ENCODE data around the gene MPND.

The MPND gene

GRCh38 chr19:4343370-4344307 lies at the start of gene MPND:
TSS of gene MPND (plus strand) at chr19:4343562. CDS start at chr19:4343594, 32 bp downstream.
- peak; percentile 82 to 91 (median 87) for DNase-seq (ENCODE audit: low read depth in 2 of 3, low spot score in 2 of 3)

GRCh38 chr19:4294389-4294788 lies 49.0 kb upstream of the MPND start:
- DNase-seq (ENCODE audit: low read depth in 2 of 3, low spot score in 2 of 3) = no peak

- DNase-seq (ENCODE audit: low read depth in 2 of 3, low spot score in 2 of 3) = no peak
Measured at GRCh38 chr19:4295972-4296771, 47.2 kb upstream of the MPND start.

GRCh38 chr19:4297901-4298809 lies 45.2 kb upstream of the MPND start:
- no peak for DNase-seq (ENCODE audit: low read depth in 2 of 3, low spot score in 2 of 3)

GRCh38 chr19:4298810-4299550 lies 44.4 kb upstream of the MPND start:
- DNase-seq (ENCODE audit: low read depth in 2 of 3, low spot score in 2 of 3) = no peak

- DNase-seq (ENCODE audit: low read depth in 2 of 3, low spot score in 2 of 3) = no peak
Measured at GRCh38 chr19:4300589-4300988, 42.8 kb upstream of the MPND start.

- DNase-seq (ENCODE audit: low read depth in 2 of 3, low spot score in 2 of 3) = no peak
Measured at GRCh38 chr19:4301590-4302242, 41.6 kb upstream of the MPND start.

- DNase-seq (ENCODE audit: low read depth in 2 of 3, low spot score in 2 of 3) = no peak
Measured at GRCh38 chr19:4302243-4302640, 41.1 kb upstream of the MPND start, which contains the start of gene TMIGD2. TSS of gene TMIGD2 (minus strand) at chr19:4302389. CDS start at chr19:4302385, 4 bp downstream.

- DNase-seq (ENCODE audit: low read depth in 2 of 3, low spot score in 2 of 3) = no peak
Measured at GRCh38 chr19:4303819-4304537, 39.4 kb upstream of the MPND start.

GRCh38 chr19:4304538-4305256 lies 38.7 kb upstream of the MPND start, which contains the start of gene FSD1:
TSS of gene FSD1 (plus strand) at chr19:4304598. CDS start at chr19:4304747, 149 bp downstream.
- DNase-seq (ENCODE audit: low read depth in 2 of 3, low spot score in 2 of 3) = peak; percentile 68 to 70 (median 68)

- no peak for DNase-seq (ENCODE audit: low read depth in 2 of 3, low spot score in 2 of 3)
Measured at GRCh38 chr19:4305257-4305612, 38.1 kb upstream of the MPND start.

- DNase-seq (ENCODE audit: low read depth in 2 of 3, low spot score in 2 of 3) = no peak
Measured at GRCh38 chr19:4305659-4306058, 37.7 kb upstream of the MPND start.

- no peak for DNase-seq (ENCODE audit: low read depth in 2 of 3, low spot score in 2 of 3)
Measured at GRCh38 chr19:4310247-4311121, 32.9 kb upstream of the MPND start.

GRCh38 chr19:4313847-4314490 lies 29.4 kb upstream of the MPND start:
- no peak for DNase-seq (ENCODE audit: low read depth in 2 of 3, low spot score in 2 of 3)

- no peak for DNase-seq (ENCODE audit: low read depth in 2 of 3, low spot score in 2 of 3)
Measured at GRCh38 chr19:4316956-4317355, 26.4 kb upstream of the MPND start.

- DNase-seq (ENCODE audit: low read depth in 2 of 3, low spot score in 2 of 3) = no peak
Measured at GRCh38 chr19:4318460-4318859, 24.9 kb upstream of the MPND start.
